A673 (cell line): Measurements from ENCODE around the gene ZNF580.

Experiments
- CTCF ChIP-seq: fragments of 300-800, 200-600 bp; sonication (generic); conservative IDR thresholded peaks from 2 replicates; pipeline ENCODE4 v1.5.1; 2017; ENCODE audit warnings: low read depth, mild to moderate bottlenecking, antibody characterized with exemption, low read length, moderate library complexity, mixed read lengths
- EZH2 ChIP-seq: fragments of 200-600 bp; sonication (generic); IDR thresholded peaks from 2 replicates; pipeline ENCODE4 v1.6.1; 2017; ENCODE audit warnings: borderline replicate concordance, low read depth, mild to moderate bottlenecking, mixed read lengths, antibody characterized with exemption, low read length; ENCODE audit not compliant: poor library complexity, severe bottlenecking

DNA sequence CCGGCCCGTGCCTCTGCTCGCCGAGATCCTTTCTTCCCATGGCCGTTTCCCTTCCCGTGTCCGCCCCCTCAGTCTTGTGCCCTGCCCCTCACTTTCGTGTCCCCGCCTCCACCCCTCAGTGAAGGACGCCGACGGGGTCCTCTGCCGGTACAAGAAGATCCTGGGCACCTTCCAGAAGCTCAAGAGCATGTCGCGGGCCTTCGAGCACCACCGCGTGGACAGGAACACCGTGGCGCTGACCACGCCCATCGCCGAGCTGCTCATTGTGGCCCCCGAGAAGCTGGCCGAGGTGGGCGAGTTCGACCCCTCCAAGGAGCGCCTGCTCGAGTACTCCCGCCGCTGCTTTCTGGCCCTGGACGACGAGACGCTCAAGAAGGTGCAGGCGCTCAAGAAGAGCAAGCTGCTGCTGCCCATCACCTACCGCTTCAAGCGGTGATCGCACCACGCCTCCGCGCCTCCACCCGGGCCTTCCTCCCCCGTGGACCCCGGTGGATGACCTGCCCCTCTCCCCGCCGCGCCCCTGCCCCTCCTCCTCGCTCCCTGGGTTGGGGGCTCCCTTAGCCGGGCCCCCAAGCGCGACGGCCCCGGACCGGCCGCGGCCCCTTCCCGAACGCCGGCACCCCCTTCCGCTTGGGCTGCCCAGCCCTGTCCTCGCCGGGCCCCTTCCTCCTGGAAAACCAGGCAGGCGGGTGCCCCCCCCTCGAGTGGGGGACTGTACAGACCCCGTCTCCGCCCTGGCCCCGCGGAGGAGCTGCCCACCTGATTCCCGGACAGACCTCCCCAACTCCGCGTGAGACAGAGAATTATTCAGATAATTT lies 11.7 kb downstream of the ZNF580 start:
- no peak for TF ChIP-seq EZH2
- TF ChIP-seq CTCF, result no peak
